ENCODE results near the gene CCDC116.

GRCh38 chr22:21641417-21641788 lies 8.8 kb downstream of the CCDC116 start:
- no peak for TF ChIP-seq CTCF (IDR thresholded peaks at IDR 0.05 in 8 of 11, conservative IDR thresholded peaks at IDR 0.05 in 3 of 11)
- no peak for TF ChIP-seq POLR2A (IDR thresholded peaks at IDR 0.05)
